Endothelial cell of umbilical vein (primary cell): ENCODE measurements around the gene NSL1.

Experiments used
- CTCF ChIP-seq, 2 donors: IDR thresholded peaks; 1 replicate in 1 of 2; 2 replicates in 1 of 2; pipeline ENCODE4 v1.5.1; 2011; ENCODE audit warnings: low read length in 2 of 2, mild to moderate bottlenecking in 2 of 2, moderate library complexity in 2 of 2, control low read depth in 1 of 2, inconsistent platforms in 1 of 2, low read depth in 1 of 2; ENCODE audit not compliant: insufficient read depth in 1 of 2; ENCODE audit errors: extremely low read depth in 1 of 2
- FOS ChIP-seq: IDR thresholded peaks from 2 replicates; pipeline ENCODE4 v1.6.1; 2011; ENCODE audit warnings: mild to moderate bottlenecking, low read length, moderate library complexity, borderline replicate concordance; ENCODE audit not compliant: insufficient read depth
- JUN ChIP-seq: IDR thresholded peaks from 2 replicates; pipeline ENCODE4 v1.6.1; 2011; ENCODE audit warnings: borderline replicate concordance, low read depth; ENCODE audit not compliant: insufficient read length, insufficient read depth
- POLR2A ChIP-seq: IDR thresholded peaks from 2 replicates; pipeline ENCODE4 v1.6.1; 2012; ENCODE audit warnings: low read depth, mild to moderate bottlenecking, control low read depth, low read length
- POLR2AphosphoS5 ChIP-seq: IDR thresholded peaks from 2 replicates; pipeline ENCODE4 v1.6.1; 2012; ENCODE audit warnings: low read depth, mild to moderate bottlenecking, control low read depth, low read length, moderate library complexity; ENCODE audit not compliant: insufficient read depth

GRCh38 chr1:212824201-212824600, 32.6 kb upstream of the NSL1 start:
- TF ChIP-seq POLR2A (no peak), CTCF (IDR thresholded peaks at IDR 0.05; ENCODE audit: extremely low read depth in 1 of 2, insufficient read depth in 1 of 2, low read depth in 1 of 2, low read length in 2 of 2) (no peak), JUN (no peak), POLR2AphosphoS5 (no peak), FOS (no peak)
